GM18508 (cell line): ENCODE data around the gene BPIFB4.
"Not testable (repeated sequence)": the region's sequence is repeated elsewhere in the genome, so short reads cannot be mapped to it uniquely, and the experiment has no call there.

ENCODE experiments used
- ATAC-seq: cut with Tn5 transposase; IDR thresholded peaks from one replicate; pipeline ENCODE4 v1.9.1; 2021; ENCODE audit warnings: moderate number of reproducible peaks; ENCODE audit not compliant: insufficient read depth, unreplicated experiment

The BPIFB4 gene

GRCh38 chr20:33083544-33084340, 4.3 kb downstream of the BPIFB4 start:
- no peak for ATAC-seq

- ATAC-seq: no peak
These were observed 5.3 kb downstream of the BPIFB4 start for GRCh38 chr20:33084722-33085121.

GRCh38 chr20:33086052-33086722, 6.7 kb downstream of the BPIFB4 start:
- no peak for ATAC-seq

- ATAC-seq: no peak
These were observed 11.7 kb downstream of the BPIFB4 start for GRCh38 chr20:33091147-33091546.

GRCh38 chr20:33091693-33092092, 12.2 kb downstream of the BPIFB4 start:
- no peak for ATAC-seq

- no peak for ATAC-seq
These were observed 12.9 kb downstream of the BPIFB4 start for GRCh38 chr20:33092361-33092760.

GRCh38 chr20:33093074-33093473, 13.6 kb downstream of the BPIFB4 start:
- no peak for ATAC-seq

GRCh38 chr20:33093582-33093981, 14.1 kb downstream of the BPIFB4 start:
- no peak for ATAC-seq

- no peak for ATAC-seq
These were observed 15.8 kb downstream of the BPIFB4 start for GRCh38 chr20:33095249-33095648.

GRCh38 chr20:33095902-33096584, 16.6 kb downstream of the BPIFB4 start:
- not testable (repeated sequence) for ATAC-seq

- no peak for ATAC-seq
These were observed 17.6 kb downstream of the BPIFB4 start for GRCh38 chr20:33097001-33097400.

GRCh38 chr20:33099843-33100538, 20.5 kb downstream of the BPIFB4 start:
- no peak for ATAC-seq

- no peak for ATAC-seq
These were observed 24.1 kb downstream of the BPIFB4 start for GRCh38 chr20:33103556-33103955.

GRCh38 chr20:33104336-33104735, 24.9 kb downstream of the BPIFB4 start:
- ATAC-seq: no peak

GRCh38 chr20:33105316-33105924, 26.0 kb downstream of the BPIFB4 start:
- ATAC-seq: no peak

- ATAC-seq: not testable (repeated sequence)
These were observed 26.7 kb downstream of the BPIFB4 start for GRCh38 chr20:33106058-33106620.

- no peak for ATAC-seq
These were observed 29.2 kb downstream of the BPIFB4 start for GRCh38 chr20:33108661-33109060.

GRCh38 chr20:33110147-33110825, 30.8 kb downstream of the BPIFB4 start:
- ATAC-seq: no peak

- ATAC-seq: no peak
These were observed 31.9 kb downstream of the BPIFB4 start for GRCh38 chr20:33111306-33111705.
